ENCODE measurements around the gene HRC. TPM values are rescaled to one million over a fixed set of nuclear protein-coding genes. Genes with fewer than 3 reads are reported as not detected.

The HRC gene
- total RNA-seq, 1 donor from 2014 or later, result not detected

DNA sequence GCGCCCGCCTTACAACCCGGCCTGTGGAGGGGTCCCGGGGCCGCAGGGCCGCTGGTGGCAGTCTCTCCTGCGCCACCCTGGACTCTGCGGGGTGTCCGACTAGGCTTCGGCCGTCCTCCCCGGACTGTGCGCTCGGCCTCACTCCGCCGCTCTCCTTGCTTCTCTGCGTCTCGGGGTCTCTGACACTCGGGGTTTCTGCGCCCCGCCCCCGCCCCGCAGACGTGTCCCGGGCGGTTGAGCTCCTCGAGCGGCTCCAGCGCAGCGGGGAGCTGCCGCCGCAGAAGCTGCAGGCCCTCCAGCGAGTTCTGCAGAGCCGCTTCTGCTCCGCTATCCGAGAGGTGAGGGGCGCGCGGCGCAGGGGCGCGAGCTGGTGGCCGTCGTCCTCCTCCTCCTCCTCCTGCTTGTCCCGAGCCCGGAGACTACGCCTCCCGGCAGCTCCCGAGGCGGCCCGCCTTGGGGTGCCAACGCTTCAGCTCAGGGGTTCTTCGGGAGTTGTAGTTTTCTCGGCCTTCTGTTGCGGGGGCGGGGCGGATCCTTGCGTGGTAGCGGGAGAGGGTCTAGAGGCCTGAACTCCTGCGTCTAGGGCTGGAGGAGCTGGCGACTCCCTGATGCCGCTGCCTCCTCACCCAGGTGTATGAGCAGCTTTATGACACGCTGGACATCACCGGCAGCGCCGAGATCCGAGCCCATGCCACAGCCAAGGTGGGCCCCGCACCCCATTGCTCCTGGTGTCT, 40.4 kb downstream of the HRC start:
- DNase-seq (ENCODE audit: low read depth, low spot score), result no peak

GRCh38 chr19:49113762-49114629, 41.2 kb downstream of the HRC start, which contains the start of gene LIN7B:
LIN7B (plus strand) TSS chr19:49114370; CDS start chr19:49114405, 35 bp downstream.
- DNase-seq (ENCODE audit: low read depth, low spot score), result no peak

GRCh38 chr19:49111218-49111998, 43.8 kb downstream of the HRC start:
- DNase-seq (ENCODE audit: low read depth, low spot score), result no peak

DNA sequence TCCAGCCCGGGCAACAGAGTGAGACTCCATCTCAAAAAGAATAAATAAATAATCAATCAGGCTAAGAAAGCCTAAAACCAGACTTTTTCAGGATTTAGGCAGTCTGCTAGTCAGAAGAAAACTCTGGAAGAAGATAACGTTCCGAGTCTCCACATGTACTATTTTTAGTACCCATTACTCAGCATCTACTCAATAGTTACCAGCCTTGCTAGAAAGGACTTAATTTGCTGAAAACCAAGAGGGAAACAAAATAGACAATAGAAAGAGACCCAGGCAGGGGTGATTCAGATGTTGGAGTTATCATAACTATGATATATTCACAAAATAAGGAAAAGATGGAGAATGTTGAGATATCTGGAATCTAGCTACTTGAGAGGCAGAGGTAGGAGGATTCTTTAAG, 44.6 kb downstream of the HRC start:
- DNase-seq (ENCODE audit: low read depth, low spot score), result no peak

GRCh38 chr19:49109569-49110233, 45.5 kb downstream of the HRC start:
- no peak for DNase-seq (ENCODE audit: low read depth, low spot score)

GRCh38 chr19:49109051-49109450, 46.1 kb downstream of the HRC start:
- no peak for DNase-seq (ENCODE audit: low read depth, low spot score)

- no peak for DNase-seq (ENCODE audit: low read depth, low spot score)
These were observed 47.4 kb downstream of the HRC start for GRCh38 chr19:49107625-49108459.

DNA sequence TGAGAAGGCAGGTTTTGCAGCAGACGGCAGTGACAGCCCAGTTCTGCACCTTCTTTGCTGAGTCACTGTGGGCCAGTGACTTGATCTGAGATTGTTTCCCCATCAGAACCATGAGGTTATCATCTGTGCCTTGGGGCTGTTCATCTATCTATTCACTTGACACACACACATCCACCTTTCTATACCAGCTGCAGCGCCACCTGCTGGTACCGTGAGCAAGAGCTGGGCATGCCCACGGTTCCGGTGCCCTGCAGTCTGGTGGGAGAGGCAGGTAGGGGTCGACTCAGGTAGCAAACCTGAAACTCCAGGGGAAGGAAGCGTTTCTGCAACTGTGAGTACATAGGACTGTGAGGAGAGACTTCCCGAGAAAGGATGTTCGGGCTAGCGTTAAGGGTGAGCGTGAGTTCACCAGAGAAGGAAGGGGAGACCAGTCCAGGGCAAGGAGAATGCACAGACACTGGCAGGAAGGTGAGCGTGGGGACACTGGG, 48.5 kb downstream of the HRC start:
- no peak for DNase-seq (ENCODE audit: low read depth, low spot score)

- no peak for DNase-seq (ENCODE audit: low read depth, low spot score)
These were observed 50.8 kb downstream of the HRC start for GRCh38 chr19:49104229-49104864.

DNA sequence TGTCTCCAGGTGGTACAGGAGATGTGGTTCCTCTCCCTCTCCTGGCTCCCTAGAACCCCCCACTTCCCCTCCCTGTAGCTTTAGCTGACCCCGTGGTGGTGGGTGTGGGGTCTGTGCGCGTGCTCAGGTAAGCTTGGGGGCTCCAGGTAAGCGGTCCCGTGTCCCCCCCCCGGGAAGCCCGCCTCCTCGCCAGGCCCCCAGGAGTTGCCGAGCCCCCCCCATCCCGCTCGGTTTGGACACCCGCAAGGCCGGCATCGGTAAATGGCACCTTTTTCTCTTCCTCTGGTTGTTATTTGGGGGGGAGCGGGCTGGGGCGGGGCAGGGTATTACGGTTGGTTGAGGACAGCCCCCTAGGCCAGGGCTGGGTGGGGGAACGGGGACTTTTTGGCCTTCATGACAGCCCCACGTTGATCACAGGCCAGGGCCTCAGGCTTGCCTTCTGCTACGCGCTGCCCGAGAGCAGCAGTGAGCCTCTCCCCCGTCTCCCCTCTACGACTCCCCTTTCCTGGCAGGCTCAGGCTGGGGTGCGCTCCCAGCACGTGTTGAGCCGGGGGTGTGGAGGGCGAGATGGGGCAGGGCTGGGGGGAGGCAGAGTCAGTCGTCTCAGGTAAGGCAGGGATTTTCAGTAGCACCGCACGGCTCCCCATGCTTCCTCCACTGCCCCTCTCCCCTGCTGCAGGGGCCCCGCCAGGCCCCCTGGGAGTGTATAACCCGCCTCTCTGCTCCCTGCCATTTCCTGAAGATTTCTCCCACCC, 51.7 kb downstream of the HRC start:
- no peak for DNase-seq (ENCODE audit: low read depth, low spot score)

DNA sequence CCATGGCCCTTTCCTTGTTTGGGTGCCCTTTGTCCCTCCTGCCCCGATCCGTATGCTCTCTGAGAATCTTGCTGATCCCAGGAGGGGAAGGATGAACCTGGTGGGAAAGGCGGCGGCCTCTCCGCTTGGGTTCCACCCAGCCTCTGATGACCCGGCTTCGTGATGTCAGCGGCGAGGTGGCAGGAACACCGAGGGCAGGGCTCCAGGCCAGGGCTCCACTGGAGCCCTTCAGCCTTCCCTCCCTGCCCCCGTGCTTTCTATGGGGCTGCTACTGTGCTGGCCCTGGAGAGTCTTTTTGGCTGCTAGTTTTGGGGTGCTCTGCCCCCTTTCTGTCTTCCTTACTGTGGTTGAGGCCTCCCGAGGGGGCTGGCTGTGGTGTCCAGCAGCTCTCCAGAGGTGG, 52.9 kb downstream of the HRC start:
- no peak for DNase-seq (ENCODE audit: low read depth, low spot score)

Other genes with a start within 250 kb of the HRC start
- not detected in 2 replicates for gene DHDH, start 221.7 kb downstream of the HRC start, total RNA-seq
- 120 and 130 TPM in 2 replicates for gene BAX, start 200.5 kb downstream of the HRC start, total RNA-seq
- gene FTL, start 190.1 kb downstream of the HRC start, total RNA-seq, result 963 and 1,316 TPM in 2 replicates
- 30.3 and 31.4 TPM in 2 replicates for gene GYS1, start 162.1 kb downstream of the HRC start, total RNA-seq
- gene RUVBL2, start 161.5 kb downstream of the HRC start, total RNA-seq, result 376 and 391 TPM in 2 replicates
- 0.26 TPM in 1 of 2 replicates, not detected in the other for gene LHB, start 138.3 kb downstream of the HRC start, total RNA-seq
- not detected in 2 replicates for gene CGB3, start 131.1 kb downstream of the HRC start, total RNA-seq
- not detected in 2 replicates for gene CGB2, start 123.5 kb downstream of the HRC start, total RNA-seq
- not detected in 2 replicates for gene CGB1, start 118.5 kb downstream of the HRC start, total RNA-seq
- gene CGB5, start 111.5 kb downstream of the HRC start, total RNA-seq, result not detected in 2 replicates
- not detected in 2 replicates for gene CGB8, start 106.3 kb downstream of the HRC start, total RNA-seq
- gene CGB7, start 97.6 kb downstream of the HRC start, total RNA-seq, result 0.33 TPM in 1 of 2 replicates, not detected in the other
- not detected in 2 replicates for gene NTF4, start 90.6 kb downstream of the HRC start, total RNA-seq
- not detected in 2 replicates for gene KCNA7, start 82.7 kb downstream of the HRC start, total RNA-seq
- gene SNRNP70, start 69.9 kb downstream of the HRC start, total RNA-seq, result 199 and 280 TPM in 2 replicates
- gene LIN7B, start 41.0 kb downstream of the HRC start, total RNA-seq, result 1.4 and 2.3 TPM in 2 replicates
- 0.73 and 1.2 TPM in 2 replicates for gene C19orf73, start 36.3 kb downstream of the HRC start, total RNA-seq
- 0.95 and 3.0 TPM in 2 replicates for gene PPFIA3, start 35.9 kb downstream of the HRC start, total RNA-seq
- gene TRPM4, start 2.4 kb upstream of the HRC start, total RNA-seq, result 9.8 and 14.4 TPM in 2 replicates
- gene SLC6A16, start 169.8 kb upstream of the HRC start, total RNA-seq, result 0.07 and 0.13 TPM in 2 replicates
- not detected in 2 replicates for gene CD37, start 180.0 kb upstream of the HRC start, total RNA-seq
- gene TEAD2, start 207.0 kb upstream of the HRC start, total RNA-seq, result 46.0 and 46.5 TPM in 2 replicates
- gene DKKL1, start 208.5 kb upstream of the HRC start, total RNA-seq, result 0.14 TPM in 1 of 2 replicates, not detected in the other
- not detected in 2 replicates for gene KASH5, start 232.9 kb upstream of the HRC start, total RNA-seq